ENCODE data around the gene CELA2B.

Gene CELA2B

GRCh38 chr1:15439325-15439724 lies 36.6 kb upstream of the CELA2B start:
- H3K36me3 ChIP-seq (ENCODE audit: insufficient read depth, insufficient read length, low read length), result no peaks in the 10 kb centered on the region
- H3K9ac ChIP-seq (ENCODE audit: insufficient read length, low read depth), result no peak overlapping the region
- TF ChIP-seq ZNF274 (IDR thresholded peaks at IDR 0.05; ENCODE audit: low read depth, low read length) (no peak), SUZ12 (IDR thresholded peaks at IDR 0.05; ENCODE audit: extremely low read depth, insufficient read depth, insufficient read length) (no peak), YY1 (IDR thresholded peaks at IDR 0.05; ENCODE audit: insufficient read depth, insufficient read length) (no peak)
- no peaks in the 10 kb centered on the region for H3K9me3 ChIP-seq (ENCODE audit: insufficient read depth, low read length)
- no peaks in the 10 kb centered on the region for H3K27me3 ChIP-seq (ENCODE audit: insufficient read depth, insufficient read length)
- H3K4me1 ChIP-seq (ENCODE audit: insufficient read depth, insufficient read length), result no peaks in the 10 kb centered on the region
- no peak for DNase-seq (ENCODE audit: low read depth, low spot score)
- no peak overlapping the region for H3K4me3 ChIP-seq (ENCODE audit: insufficient read length, low read depth)

- no peaks in the 10 kb centered on the region for H3K27me3 ChIP-seq (ENCODE audit: insufficient read depth, insufficient read length)
- no peak for DNase-seq (ENCODE audit: low read depth, low spot score)
- H3K9ac ChIP-seq (ENCODE audit: insufficient read length, low read depth), result no peak overlapping the region
- H3K36me3 ChIP-seq (ENCODE audit: insufficient read depth, insufficient read length, low read length), result no peaks in the 10 kb centered on the region
- no peaks in the 10 kb centered on the region for H3K9me3 ChIP-seq (ENCODE audit: insufficient read depth, low read length)
- no peak for TF ChIP-seq YY1 (IDR thresholded peaks at IDR 0.05; ENCODE audit: insufficient read depth, insufficient read length)
- TF ChIP-seq SUZ12 (IDR thresholded peaks at IDR 0.05; ENCODE audit: extremely low read depth, insufficient read depth, insufficient read length), result no peak
- no peak for TF ChIP-seq ZNF274 (IDR thresholded peaks at IDR 0.05; ENCODE audit: low read depth, low read length)
- H3K4me1 ChIP-seq (ENCODE audit: insufficient read depth, insufficient read length), result no peaks in the 10 kb centered on the region
- no peak overlapping the region for H3K4me3 ChIP-seq (ENCODE audit: insufficient read length, low read depth)
Observed at GRCh38 chr1:15440357-15440756, 35.5 kb upstream of the CELA2B start.

GRCh38 chr1:15441247-15441646 lies 34.7 kb upstream of the CELA2B start:
- Histone ChIP-seq H3K4me1 (ENCODE audit: insufficient read depth, insufficient read length) (no peaks in the 10 kb centered on the region), H3K9ac (ENCODE audit: insufficient read length, low read depth) (no peak overlapping the region), H3K9me3 (ENCODE audit: insufficient read depth, low read length) (no peaks in the 10 kb centered on the region), H3K4me3 (ENCODE audit: insufficient read length, low read depth) (no peak overlapping the region), H3K36me3 (ENCODE audit: insufficient read depth, insufficient read length, low read length) (no peaks in the 10 kb centered on the region), H3K27me3 (ENCODE audit: insufficient read depth, insufficient read length) (no peaks in the 10 kb centered on the region)
- DNase-seq (ENCODE audit: low read depth, low spot score), result no peak
- TF ChIP-seq SUZ12 (IDR thresholded peaks at IDR 0.05; ENCODE audit: extremely low read depth, insufficient read depth, insufficient read length) (no peak), YY1 (IDR thresholded peaks at IDR 0.05; ENCODE audit: insufficient read depth, insufficient read length) (no peak), ZNF274 (IDR thresholded peaks at IDR 0.05; ENCODE audit: low read depth, low read length) (no peak)

- H3K27me3 ChIP-seq (ENCODE audit: insufficient read depth, insufficient read length), result no peaks in the 10 kb centered on the region
- no peaks in the 10 kb centered on the region for H3K36me3 ChIP-seq (ENCODE audit: insufficient read depth, insufficient read length, low read length)
- H3K4me1 ChIP-seq (ENCODE audit: insufficient read depth, insufficient read length), result no peaks in the 10 kb centered on the region
- TF ChIP-seq ZNF274 (IDR thresholded peaks at IDR 0.05; ENCODE audit: low read depth, low read length), result no peak
- no peak for TF ChIP-seq SUZ12 (IDR thresholded peaks at IDR 0.05; ENCODE audit: extremely low read depth, insufficient read depth, insufficient read length)
- TF ChIP-seq YY1 (IDR thresholded peaks at IDR 0.05; ENCODE audit: insufficient read depth, insufficient read length), result no peak
- no peak for DNase-seq (ENCODE audit: low read depth, low spot score)
- no peak overlapping the region for H3K9ac ChIP-seq (ENCODE audit: insufficient read length, low read depth)
- H3K9me3 ChIP-seq (ENCODE audit: insufficient read depth, low read length), result no peaks in the 10 kb centered on the region
- no peak overlapping the region for H3K4me3 ChIP-seq (ENCODE audit: insufficient read length, low read depth)
Observed at GRCh38 chr1:15442119-15442518, 33.8 kb upstream of the CELA2B start.

- Histone ChIP-seq H3K36me3 (ENCODE audit: insufficient read depth, insufficient read length, low read length) (no peaks in the 10 kb centered on the region), H3K4me3 (ENCODE audit: insufficient read length, low read depth) (no peak overlapping the region), H3K27me3 (ENCODE audit: insufficient read depth, insufficient read length) (peaks cover 2% of the 10 kb centered on the region), H3K9ac (ENCODE audit: insufficient read length, low read depth) (no peak overlapping the region), H3K9me3 (ENCODE audit: insufficient read depth, low read length) (no peaks in the 10 kb centered on the region), H3K4me1 (ENCODE audit: insufficient read depth, insufficient read length) (no peaks in the 10 kb centered on the region)
- DNase-seq (ENCODE audit: low read depth, low spot score), result no peak
- TF ChIP-seq ZNF274 (IDR thresholded peaks at IDR 0.05; ENCODE audit: low read depth, low read length) (no peak), SUZ12 (IDR thresholded peaks at IDR 0.05; ENCODE audit: extremely low read depth, insufficient read depth, insufficient read length) (no peak), YY1 (IDR thresholded peaks at IDR 0.05; ENCODE audit: insufficient read depth, insufficient read length) (no peak)
Observed at GRCh38 chr1:15442759-15443158, 33.1 kb upstream of the CELA2B start.

- Histone ChIP-seq H3K9ac (ENCODE audit: insufficient read length, low read depth) (no peak overlapping the region), H3K4me1 (ENCODE audit: insufficient read depth, insufficient read length) (no peaks in the 10 kb centered on the region), H3K4me3 (ENCODE audit: insufficient read length, low read depth) (no peak overlapping the region), H3K36me3 (ENCODE audit: insufficient read depth, insufficient read length, low read length) (no peaks in the 10 kb centered on the region), H3K9me3 (ENCODE audit: insufficient read depth, low read length) (no peaks in the 10 kb centered on the region), H3K27me3 (ENCODE audit: insufficient read depth, insufficient read length) (peaks cover 2% of the 10 kb centered on the region)
- no peak for DNase-seq (ENCODE audit: low read depth, low spot score)
- TF ChIP-seq SUZ12 (IDR thresholded peaks at IDR 0.05; ENCODE audit: extremely low read depth, insufficient read depth, insufficient read length) (no peak), ZNF274 (IDR thresholded peaks at IDR 0.05; ENCODE audit: low read depth, low read length) (no peak), YY1 (IDR thresholded peaks at IDR 0.05; ENCODE audit: insufficient read depth, insufficient read length) (no peak)
Observed at GRCh38 chr1:15443281-15443680, 32.6 kb upstream of the CELA2B start.

- Histone ChIP-seq H3K27me3 (ENCODE audit: insufficient read depth, insufficient read length) (peaks cover 2% of the 10 kb centered on the region), H3K36me3 (ENCODE audit: insufficient read depth, insufficient read length, low read length) (no peaks in the 10 kb centered on the region), H3K4me1 (ENCODE audit: insufficient read depth, insufficient read length) (no peaks in the 10 kb centered on the region), H3K9ac (ENCODE audit: insufficient read length, low read depth) (no peak overlapping the region), H3K4me3 (ENCODE audit: insufficient read length, low read depth) (no peak overlapping the region), H3K9me3 (ENCODE audit: insufficient read depth, low read length) (no peaks in the 10 kb centered on the region)
- TF ChIP-seq ZNF274 (IDR thresholded peaks at IDR 0.05; ENCODE audit: low read depth, low read length), result no peak
- TF ChIP-seq SUZ12 (IDR thresholded peaks at IDR 0.05; ENCODE audit: extremely low read depth, insufficient read depth, insufficient read length), result no peak
- no peak for DNase-seq (ENCODE audit: low read depth, low spot score)
Observed at GRCh38 chr1:15444468-15445389, 31.2 kb upstream of the CELA2B start.

Measured in NT2/D1 (cell line).